Dermis blood vessel endothelial cell (primary cell): ENCODE data around the gene ACVR1B. TPM values are rescaled to one million over a fixed set of nuclear protein-coding genes. Genes with fewer than 3 reads are reported as not detected.

Experiments used
- DNase-seq: peaks from one replicate; pipeline ENCODE4 v3.0.0; 2010
- total RNA-seq: library from RNA; depleted of rRNA; stranded (reverse); fragments of >200 nt; gene quantifications from 2 replicates; pipeline ENCODE4 v1.2.3, GENCODE V29; 2014

Gene ACVR1B
- total RNA-seq, 1 donor from 2014 or later: 9.9 TPM

- no peak for DNase-seq
Measured at GRCh38 chr12:51917746-51918453, 33.6 kb upstream of the ACVR1B start.

GRCh38 chr12:51920046-51920445, 31.5 kb upstream of the ACVR1B start:
- no peak for DNase-seq

- DNase-seq: no peak
Measured at GRCh38 chr12:51921017-51921725, 30.3 kb upstream of the ACVR1B start.

- no peak for DNase-seq
Measured at GRCh38 chr12:51922146-51922545, 29.4 kb upstream of the ACVR1B start.

- peak; percentile 66 for DNase-seq
Measured at GRCh38 chr12:51922762-51923505, 28.6 kb upstream of the ACVR1B start.

- peak; percentile 79 for DNase-seq
Measured at GRCh38 chr12:51923506-51924365, 27.8 kb upstream of the ACVR1B start.

- peak; percentile 42 for DNase-seq
Measured at GRCh38 chr12:51924551-51925319, 26.8 kb upstream of the ACVR1B start.

- DNase-seq: no peak
Measured at GRCh38 chr12:51925346-51926063, 26.0 kb upstream of the ACVR1B start.

- DNase-seq: peak; percentile 92
Measured at GRCh38 chr12:51926064-51926632, 25.4 kb upstream of the ACVR1B start.

- DNase-seq: peak; percentile 84
Measured at GRCh38 chr12:51926718-51927117, 24.8 kb upstream of the ACVR1B start.

GRCh38 chr12:51932218-51933076, 19.1 kb upstream of the ACVR1B start:
- DNase-seq: no peak

- no peak for DNase-seq
Measured at GRCh38 chr12:51934080-51934479, 17.4 kb upstream of the ACVR1B start.

- no peak for DNase-seq
Measured at GRCh38 chr12:51937926-51938325, 13.6 kb upstream of the ACVR1B start.

- DNase-seq: no peak
Measured at GRCh38 chr12:51938726-51939125, 12.8 kb upstream of the ACVR1B start.

GRCh38 chr12:51941011-51941581, 10.4 kb upstream of the ACVR1B start:
- no peak for DNase-seq

GRCh38 chr12:51941604-51942003, 9.9 kb upstream of the ACVR1B start:
- no peak for DNase-seq

- no peak for DNase-seq
Measured at GRCh38 chr12:51942056-51942455, 9.4 kb upstream of the ACVR1B start.

- no peak for DNase-seq
Measured at GRCh38 chr12:51942501-51943000, 8.9 kb upstream of the ACVR1B start.

GRCh38 chr12:51943346-51943745, 8.2 kb upstream of the ACVR1B start:
- DNase-seq: no peak
